ENCODE data around the gene STX10. TPM values are rescaled to one million over a fixed set of nuclear protein-coding genes. Genes with fewer than 3 reads are reported as not detected.
"Not testable (repeated sequence)": the region's sequence is repeated elsewhere in the genome, so short reads cannot be mapped to it uniquely, and the experiment has no call there.

STX10 gene
- total RNA-seq, 6 experiments from 2014 or later, result 18.2 to 41.5 (median 23.4) TPM

GRCh38 chr19:13169769-13170168, 19.6 kb upstream of the STX10 start:
- Histone ChIP-seq H3K36me3 (no peaks in the 10 kb centered on the region), H3K27ac (no peak overlapping the region), H3K9me3 (no peaks in the 10 kb centered on the region), H3K4me3 (no peak overlapping the region), H3K27me3 (no peaks in the 10 kb centered on the region), H3K4me1 (peaks cover 0 to 17% (median 6%) of the 10 kb centered on the region in 4 donors)
- TF ChIP-seq POLR2A (IDR thresholded peaks at IDR 0.05), result no peak
- TF ChIP-seq CTCF (IDR thresholded peaks at IDR 0.05), result no peak
- intact Hi-C loops (cut with DNase I), result no loop called here
- WGBS (ENCODE audit: insufficient coverage, low coverage, low lambda C conversion rate, missing lambda C conversion rate), result 64% methylated on average over 2 of the region's 5 CpGs
- peak in 1 of 4 donors; percentile 3 for ATAC-seq
- DNase-seq, result no peak

- ATAC-seq; DNase-seq; H3K4me3 ChIP-seq; intact Hi-C loops (cut with DNase I); H3K27me3 ChIP-seq; H3K9me3 ChIP-seq; H3K36me3 ChIP-seq: not testable (repeated sequence)
- 100% methylated on average over 1 of the region's 3 CpGs for WGBS (ENCODE audit: insufficient coverage, low coverage, low lambda C conversion rate, missing lambda C conversion rate)
- H3K27ac ChIP-seq, result peak overlapping the region in 1 of 3 donors; percentile 87
- peaks cover 0 to 34% (median 11%) of the 10 kb centered on the region in 4 donors for H3K4me1 ChIP-seq
Observed at GRCh38 chr19:13166151-13166550, 16.0 kb upstream of the STX10 start.

GRCh38 chr19:13165162-13165997, 15.2 kb upstream of the STX10 start:
- 83% methylated on average over 9 of the region's 19 CpGs for WGBS (ENCODE audit: insufficient coverage, low coverage, low lambda C conversion rate, missing lambda C conversion rate)
- no peak for ATAC-seq

GRCh38 chr19:13164343-13165161, 14.4 kb upstream of the STX10 start:
- intact Hi-C loops (cut with DNase I), result no loop called here
- peak; percentile 61 to 70 (median 70) for DNase-seq
- no peaks in the 10 kb centered on the region for H3K27me3 ChIP-seq
- 57% methylated on average over 13 of the region's 19 CpGs for WGBS (ENCODE audit: insufficient coverage, low coverage, low lambda C conversion rate, missing lambda C conversion rate)
- no peaks in the 10 kb centered on the region for H3K36me3 ChIP-seq
- no peaks in the 10 kb centered on the region for H3K9me3 ChIP-seq
- H3K27ac ChIP-seq, result peak overlapping the region; percentile 82 to 88 (median 88)
- peaks cover 0 to 34% (median 11%) of the 10 kb centered on the region in 4 donors for H3K4me1 ChIP-seq
- ATAC-seq, result peak in 1 of 4 donors; percentile 0
- H3K4me3 ChIP-seq, result no peak overlapping the region
- TF ChIP-seq POLR2A (IDR thresholded peaks at IDR 0.05), result no peak
- no peak for TF ChIP-seq CTCF (IDR thresholded peaks at IDR 0.05)

More at GRCh38 chr19:13165162-13165997, 15.2 kb upstream of the STX10 start:
- intact Hi-C loops (cut with DNase I), result no loop called here
- no peaks in the 10 kb centered on the region for H3K36me3 ChIP-seq
- H3K4me1 ChIP-seq, result peaks cover 0 to 34% (median 11%) of the 10 kb centered on the region in 4 donors
- no peak for DNase-seq
- H3K9me3 ChIP-seq, result no peaks in the 10 kb centered on the region
- H3K27me3 ChIP-seq, result no peaks in the 10 kb centered on the region
- H3K27ac ChIP-seq, result peak overlapping the region; percentile 34 to 88 (median 82)
- no peak overlapping the region for H3K4me3 ChIP-seq
- TF ChIP-seq CTCF (IDR thresholded peaks at IDR 0.05), result no peak
- TF ChIP-seq POLR2A (IDR thresholded peaks at IDR 0.05), result no peak
